ENCODE data around the gene NPHP1. TPM values are rescaled to one million over a fixed set of nuclear protein-coding genes. Genes with fewer than 3 reads are reported as not detected.
"Not testable (repeated sequence)": the region's sequence is repeated elsewhere in the genome, so short reads cannot be mapped to it uniquely, and the experiment has no call there.

NPHP1 gene
- polyA plus RNA-seq, 3 donors: 0.51 TPM; not detected in 2

GRCh38 chr2:110215566-110216158, 10.8 kb upstream of the NPHP1 start:
- H3K9ac ChIP-seq (ENCODE audit: insufficient read depth, low read length, poor library complexity, severe bottlenecking): no peak overlapping the region
- no peak overlapping the region for H3K4me3 ChIP-seq (replicated peaks in 1 of 3; ENCODE audit: low read depth in 2 of 3, low read length in 3 of 3)
- WGBS (ENCODE audit: insufficient coverage): 100% methylated on average over 1 of the region's 4 CpGs
- H3K9me3 ChIP-seq (replicated peaks in 1 of 2; ENCODE audit: control insufficient read depth in 1 of 2, insufficient read depth in 1 of 2, low read length in 2 of 2): peaks cover 0 to 5% of the 10 kb centered on the region in 2 donors
- no peaks in the 10 kb centered on the region for H4K20me1 ChIP-seq (ENCODE audit: insufficient read depth, low read length)
- Mint-ChIP-seq H3K36me3 (no peaks in the 10 kb centered on the region), H3K27me3 (ENCODE audit: low read depth in 3 of 3) (peaks cover 16 to 24% (median 21%) of the 10 kb centered on the region in 3 donors), H3K4me3 (no peak overlapping the region), H3K27ac (no peak overlapping the region), H3K9me3 (peaks cover 0 to 17% (median 9%) of the 10 kb centered on the region in 7 donors), H3K4me1 (peaks cover 16% of the 10 kb centered on the region)
- peaks cover 12% of the 10 kb centered on the region for H3K79me2 ChIP-seq (ENCODE audit: insufficient read depth, low read length)
- no peak for DNase-seq
- peaks cover 4 to 8% of the 10 kb centered on the region in 2 donors for H3K27me3 ChIP-seq (ENCODE audit: control insufficient read depth in 2 of 2, insufficient read depth in 2 of 2, low read length in 2 of 2)
- H3K27ac ChIP-seq (ENCODE audit: low read depth in 1 of 2, low read length in 2 of 2): no peak overlapping the region
- H3K36me3 ChIP-seq (replicated peaks in 1 of 2; ENCODE audit: control insufficient read depth in 1 of 2, insufficient read depth in 2 of 2, low read length in 2 of 2): no peaks in the 10 kb centered on the region
- no peak overlapping the region for H2AFZ ChIP-seq (ENCODE audit: insufficient read depth, low read depth, low read length, poor library complexity, severe bottlenecking)
- no peak overlapping the region for H3K4me2 ChIP-seq (replicated peaks; ENCODE audit: extremely low read depth, low read length, poor library complexity, severe bottlenecking)
- intact Hi-C loops (cut with micrococcal nuclease): no loop called here
- peaks cover 7 to 15% of the 10 kb centered on the region in 2 donors for H3K4me1 ChIP-seq (ENCODE audit: control insufficient read depth in 1 of 2, insufficient read depth in 2 of 2, low read length in 2 of 2)
- no peak for TF ChIP-seq CTCF (IDR thresholded peaks at IDR 0.05)

- TF ChIP-seq CTCF (IDR thresholded peaks at IDR 0.05): no peak
- Histone ChIP-seq H3K4me2 (replicated peaks; ENCODE audit: extremely low read depth, low read length, poor library complexity, severe bottlenecking) (no peak overlapping the region), H3K27me3 (ENCODE audit: control insufficient read depth in 2 of 2, insufficient read depth in 2 of 2, low read length in 2 of 2) (peaks cover 4 to 8% of the 10 kb centered on the region in 2 donors), H3K9me3 (replicated peaks in 1 of 2; ENCODE audit: control insufficient read depth in 1 of 2, insufficient read depth in 1 of 2, low read length in 2 of 2) (peaks cover 0 to 5% of the 10 kb centered on the region in 2 donors), H3K27ac (ENCODE audit: low read depth in 1 of 2, low read length in 2 of 2) (no peak overlapping the region), H4K20me1 (ENCODE audit: insufficient read depth, low read length) (no peaks in the 10 kb centered on the region), H3K36me3 (replicated peaks in 1 of 2; ENCODE audit: control insufficient read depth in 1 of 2, insufficient read depth in 2 of 2, low read length in 2 of 2) (peaks cover 0 to 2% of the 10 kb centered on the region in 2 donors), H2AFZ (ENCODE audit: insufficient read depth, low read depth, low read length, poor library complexity, severe bottlenecking) (no peak overlapping the region), H3K79me2 (ENCODE audit: insufficient read depth, low read length) (peaks cover 12% of the 10 kb centered on the region), H3K9ac (ENCODE audit: insufficient read depth, low read length, poor library complexity, severe bottlenecking) (no peak overlapping the region), H3K4me1 (ENCODE audit: control insufficient read depth in 1 of 2, insufficient read depth in 2 of 2, low read length in 2 of 2) (peaks cover 7 to 15% of the 10 kb centered on the region in 2 donors), H3K4me3 (replicated peaks in 1 of 3; ENCODE audit: low read depth in 2 of 3, low read length in 3 of 3) (no peak overlapping the region)
- H3K9me3 Mint-ChIP-seq: peaks cover 0 to 17% (median 9%) of the 10 kb centered on the region in 7 donors
- intact Hi-C loops (cut with micrococcal nuclease): no loop called here
- H3K36me3 Mint-ChIP-seq: peaks cover 2 to 4% of the 10 kb centered on the region in 2 donors
- no CpG with 5 or more reads among the region's 2 CpGs for WGBS (ENCODE audit: insufficient coverage)
- no peak overlapping the region for H3K4me3 Mint-ChIP-seq
- no peak overlapping the region for H3K27ac Mint-ChIP-seq
- DNase-seq: no peak
- peaks cover 13 to 24% (median 21%) of the 10 kb centered on the region in 3 donors for H3K27me3 Mint-ChIP-seq (ENCODE audit: low read depth in 3 of 3)
- peaks cover 17% of the 10 kb centered on the region for H3K4me1 Mint-ChIP-seq
Measured at GRCh38 chr2:110215091-110215490, 10.3 kb upstream of the NPHP1 start.

GRCh38 chr2:110213522-110213921, 8.7 kb upstream of the NPHP1 start:
- H3K27ac Mint-ChIP-seq; H3K4me3 ChIP-seq (replicated peaks in 1 of 3; ENCODE audit: low read depth in 2 of 3, low read length in 3 of 3); H3K27ac ChIP-seq (ENCODE audit: low read depth in 1 of 2, low read length in 2 of 2); H3K27me3 ChIP-seq (ENCODE audit: control insufficient read depth in 2 of 2, insufficient read depth in 2 of 2, low read length in 2 of 2); H3K9me3 ChIP-seq (replicated peaks in 1 of 2; ENCODE audit: control insufficient read depth in 1 of 2, insufficient read depth in 1 of 2, low read length in 2 of 2); H3K4me3 Mint-ChIP-seq; H3K4me2 ChIP-seq (replicated peaks; ENCODE audit: extremely low read depth, low read length, poor library complexity, severe bottlenecking); H3K9ac ChIP-seq (ENCODE audit: insufficient read depth, low read length, poor library complexity, severe bottlenecking); H4K20me1 ChIP-seq (ENCODE audit: insufficient read depth, low read length); DNase-seq; intact Hi-C loops (cut with micrococcal nuclease); H2AFZ ChIP-seq (ENCODE audit: insufficient read depth, low read depth, low read length, poor library complexity, severe bottlenecking): not testable (repeated sequence)
- Histone ChIP-seq H3K4me1 (ENCODE audit: control insufficient read depth in 1 of 2, insufficient read depth in 2 of 2, low read length in 2 of 2) (peaks cover 7 to 15% of the 10 kb centered on the region in 2 donors), H3K36me3 (replicated peaks in 1 of 2; ENCODE audit: control insufficient read depth in 1 of 2, insufficient read depth in 2 of 2, low read length in 2 of 2) (peaks cover 0 to 16% of the 10 kb centered on the region in 2 donors), H3K79me2 (ENCODE audit: insufficient read depth, low read length) (peaks cover 12% of the 10 kb centered on the region)
- Mint-ChIP-seq H3K27me3 (ENCODE audit: low read depth in 3 of 3) (peaks cover 7 to 18% (median 13%) of the 10 kb centered on the region in 3 donors), H3K36me3 (peaks cover 14 to 15% of the 10 kb centered on the region in 2 donors), H3K4me1 (peaks cover 18% of the 10 kb centered on the region), H3K9me3 (peaks cover 0 to 17% (median 9%) of the 10 kb centered on the region in 7 donors)
- no CpG with 5 or more reads among the region's 3 CpGs for WGBS (ENCODE audit: insufficient coverage)
